HG03159 (cell line): ENCODE data around the gene SORCS2.

Experiments
- ATAC-seq: cut with Tn5 transposase; IDR thresholded peaks from one replicate; pipeline ENCODE4 v1.9.1; 2021; ENCODE audit warnings: mild to moderate bottlenecking, moderate library complexity; ENCODE audit not compliant: unreplicated experiment

SORCS2 gene

DNA sequence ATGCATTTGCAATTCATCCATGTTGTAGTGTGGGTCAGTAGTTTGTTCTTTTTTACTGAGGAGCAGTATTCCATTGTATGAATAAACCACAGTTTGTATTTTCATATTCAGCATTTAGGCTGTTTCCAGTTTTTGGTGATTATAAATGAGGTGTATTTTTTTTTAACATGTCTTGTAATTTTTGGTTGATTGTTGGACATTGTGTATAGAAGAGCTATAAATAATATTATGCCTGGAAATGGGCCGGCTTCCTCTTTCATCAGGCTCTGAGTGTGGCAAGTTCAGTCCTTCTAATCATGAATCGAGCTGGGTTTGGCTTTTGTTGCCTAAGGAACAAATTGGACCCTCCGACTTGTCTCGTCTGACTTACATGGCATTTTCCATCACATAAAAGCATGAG is 126.7 kb downstream of the SORCS2 start:
- ATAC-seq: no peak

- no peak for ATAC-seq
These were observed 128.0 kb downstream of the SORCS2 start for GRCh38 chr4:7320206-7320797.

GRCh38 chr4:7322166-7322991 is 130.0 kb downstream of the SORCS2 start:
- ATAC-seq: no peak

GRCh38 chr4:7323461-7323871 is 131.1 kb downstream of the SORCS2 start:
- ATAC-seq: no peak

GRCh38 chr4:7323872-7324650 is 131.7 kb downstream of the SORCS2 start:
- no peak for ATAC-seq

- ATAC-seq: no peak
These were observed 132.3 kb downstream of the SORCS2 start for GRCh38 chr4:7324651-7325121.

DNA sequence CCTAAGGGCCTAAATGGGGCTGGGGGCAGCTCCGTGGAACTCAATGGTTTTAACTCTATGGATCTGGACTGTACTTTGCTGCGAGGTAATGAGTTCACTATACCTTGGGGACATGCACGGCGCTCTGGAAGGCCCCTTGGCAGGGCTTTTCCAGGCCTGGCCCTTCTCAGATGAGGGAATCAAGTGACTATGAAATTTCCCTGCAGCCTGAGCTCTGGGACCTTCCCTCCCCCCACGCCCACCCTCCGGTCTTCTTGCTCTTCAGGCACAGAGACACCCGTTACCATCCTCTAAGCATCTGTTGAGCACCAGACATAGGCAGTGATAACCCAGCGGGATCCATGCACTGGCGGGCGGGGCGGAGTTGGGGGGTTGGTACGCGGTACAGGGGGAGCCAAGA is 133.2 kb downstream of the SORCS2 start:
- no peak for ATAC-seq

DNA sequence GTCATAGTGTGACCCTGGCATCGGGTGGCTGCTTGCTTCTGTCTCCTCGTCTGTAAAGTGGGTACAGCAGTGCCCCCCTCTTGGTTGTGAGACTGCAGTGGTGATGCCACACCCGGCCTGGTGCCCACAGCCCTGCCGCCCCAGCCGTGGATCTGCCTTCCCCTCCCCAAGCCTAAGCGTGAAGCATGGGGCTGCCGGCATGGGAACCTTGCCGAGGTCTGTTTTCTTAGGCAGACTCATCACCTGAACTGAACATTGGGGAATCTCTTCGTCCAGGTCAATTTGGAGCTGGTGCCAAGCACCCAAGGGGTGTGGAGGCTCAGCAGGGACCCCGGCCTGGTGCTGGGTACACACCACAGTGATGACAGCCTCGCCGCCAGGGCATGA is 134.0 kb downstream of the SORCS2 start:
- ATAC-seq: no peak

DNA sequence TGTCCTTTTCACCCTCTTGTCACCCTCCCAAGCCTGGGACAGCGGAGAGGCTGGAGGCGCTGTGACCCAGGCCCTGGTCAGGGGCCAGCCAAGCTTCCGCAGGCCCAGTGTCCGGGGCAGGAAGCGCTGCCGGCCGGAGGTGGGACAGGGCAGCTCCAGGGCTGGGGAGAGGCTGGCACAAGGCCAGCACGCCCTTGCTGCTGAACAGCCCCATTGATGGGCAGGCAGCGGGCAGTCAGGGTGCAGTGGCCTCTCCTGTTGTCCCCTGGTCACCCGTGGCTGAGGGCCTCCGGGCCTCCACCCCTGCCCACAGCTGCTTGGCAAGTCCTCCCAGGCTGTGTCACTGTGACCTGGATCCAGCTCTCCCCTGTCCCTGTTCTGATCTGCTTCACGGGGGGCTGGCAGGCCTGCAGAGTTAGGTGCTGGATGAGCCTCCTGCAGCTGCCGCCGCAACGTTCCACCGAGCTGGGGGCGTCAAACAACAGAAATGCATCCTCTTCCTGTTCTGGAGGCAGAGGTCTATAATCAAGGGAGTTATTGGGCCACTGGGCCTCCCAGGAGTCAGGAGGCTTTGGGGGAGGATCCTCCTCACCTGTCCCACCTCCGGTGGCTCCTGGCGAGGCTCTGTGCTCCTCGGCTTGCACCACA is 134.5 kb downstream of the SORCS2 start:
- ATAC-seq: no peak

DNA sequence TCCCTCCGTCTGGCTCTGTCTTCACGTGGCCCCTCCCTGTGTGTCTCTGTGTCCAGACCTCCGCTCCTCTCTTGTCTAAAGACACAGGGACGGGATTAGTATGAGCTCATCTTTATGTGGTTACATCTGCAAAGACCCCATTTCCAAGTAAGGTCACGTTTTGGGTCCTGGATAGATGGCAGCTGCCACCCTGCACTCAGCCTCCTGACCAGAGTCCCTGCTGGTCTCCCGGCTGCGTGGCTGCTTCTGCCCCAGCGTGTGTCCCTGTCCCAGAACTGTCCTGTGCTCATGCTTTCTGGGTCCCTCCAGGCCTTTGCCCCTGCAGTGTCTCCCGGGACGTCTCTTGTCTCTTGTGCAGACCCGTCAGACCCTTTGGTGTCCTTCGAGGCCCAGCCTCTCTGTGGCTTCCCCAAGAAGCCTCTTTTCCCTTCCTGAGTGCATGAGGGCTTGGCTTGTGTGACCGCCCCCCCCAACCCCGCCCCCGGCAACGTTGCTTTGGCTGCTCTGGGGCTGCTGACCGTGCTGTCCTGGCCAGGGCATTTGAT is 135.1 kb downstream of the SORCS2 start:
- ATAC-seq: no peak

DNA sequence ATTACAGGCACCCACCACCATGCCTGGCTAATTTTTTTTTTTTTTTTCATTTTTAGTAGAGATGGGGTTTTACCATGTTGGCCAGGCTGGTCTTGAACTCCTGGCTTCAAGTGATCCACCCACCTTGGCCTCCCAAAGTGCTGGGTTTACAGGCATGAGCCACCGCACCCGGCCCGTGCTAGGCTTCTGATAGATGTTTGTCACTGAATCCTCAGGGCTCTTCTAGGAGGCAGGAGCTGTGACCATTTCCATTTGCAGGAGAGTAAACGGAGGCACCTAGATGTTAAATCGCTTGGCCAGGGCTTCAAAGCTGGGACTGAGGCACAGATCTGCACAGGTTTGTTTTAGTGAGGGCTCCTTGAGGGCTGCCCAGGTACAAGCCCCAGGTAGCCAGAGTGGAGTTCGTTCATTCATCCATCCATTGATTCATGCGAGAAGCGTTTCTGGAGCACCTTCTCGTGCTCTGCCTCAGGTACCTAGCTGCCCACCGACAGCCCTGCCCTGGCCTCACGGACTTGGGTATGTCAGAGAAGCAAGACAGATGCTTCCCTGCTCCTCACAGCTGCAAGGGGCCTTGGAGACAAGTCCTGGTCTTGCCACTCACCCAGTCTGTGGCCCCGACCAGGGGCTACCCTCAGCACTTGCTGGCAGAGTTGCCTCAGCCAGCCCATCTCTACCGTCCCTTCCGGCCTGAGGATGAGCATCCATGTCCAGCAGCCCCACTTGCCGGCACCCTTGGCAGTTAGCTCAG is 136.0 kb downstream of the SORCS2 start:
- no peak for ATAC-seq

DNA sequence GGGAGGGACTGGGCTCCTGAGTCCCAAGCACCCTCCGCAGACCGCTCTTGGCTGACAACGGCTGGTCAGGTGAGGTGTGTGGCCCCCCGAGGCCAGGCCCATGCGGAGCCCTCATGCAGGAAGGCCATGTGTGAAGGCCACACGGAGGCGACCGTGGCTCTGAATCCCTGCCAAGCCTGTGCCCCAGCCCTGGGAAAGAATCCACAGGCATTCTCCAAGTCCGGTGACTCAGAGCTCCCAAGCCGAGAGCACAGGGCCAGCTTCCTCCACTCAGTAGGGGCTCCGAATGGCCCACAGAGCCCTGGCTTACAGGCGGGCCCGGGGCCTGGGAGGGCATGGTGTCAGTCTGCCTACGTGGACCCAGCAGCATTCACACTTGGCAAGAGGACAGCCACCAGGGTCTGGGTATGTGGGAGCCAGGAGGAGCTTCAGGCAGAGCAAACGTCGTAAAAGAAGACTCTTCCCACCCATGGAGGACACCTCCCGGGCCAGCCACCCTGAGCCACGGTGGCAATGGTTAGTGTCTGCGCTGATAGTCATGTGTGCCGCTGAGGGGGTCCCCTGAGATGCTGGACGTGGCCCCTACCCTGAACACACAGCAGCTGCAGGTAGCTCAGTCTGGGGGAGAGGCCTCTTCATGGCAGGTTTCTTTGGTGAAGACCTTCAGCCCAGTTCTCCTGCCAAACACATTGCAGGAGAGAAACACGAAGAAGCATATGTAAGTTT is 136.7 kb downstream of the SORCS2 start:
- no peak for ATAC-seq

- ATAC-seq: no peak
These were observed 137.8 kb downstream of the SORCS2 start for GRCh38 chr4:7330031-7330596.

DNA sequence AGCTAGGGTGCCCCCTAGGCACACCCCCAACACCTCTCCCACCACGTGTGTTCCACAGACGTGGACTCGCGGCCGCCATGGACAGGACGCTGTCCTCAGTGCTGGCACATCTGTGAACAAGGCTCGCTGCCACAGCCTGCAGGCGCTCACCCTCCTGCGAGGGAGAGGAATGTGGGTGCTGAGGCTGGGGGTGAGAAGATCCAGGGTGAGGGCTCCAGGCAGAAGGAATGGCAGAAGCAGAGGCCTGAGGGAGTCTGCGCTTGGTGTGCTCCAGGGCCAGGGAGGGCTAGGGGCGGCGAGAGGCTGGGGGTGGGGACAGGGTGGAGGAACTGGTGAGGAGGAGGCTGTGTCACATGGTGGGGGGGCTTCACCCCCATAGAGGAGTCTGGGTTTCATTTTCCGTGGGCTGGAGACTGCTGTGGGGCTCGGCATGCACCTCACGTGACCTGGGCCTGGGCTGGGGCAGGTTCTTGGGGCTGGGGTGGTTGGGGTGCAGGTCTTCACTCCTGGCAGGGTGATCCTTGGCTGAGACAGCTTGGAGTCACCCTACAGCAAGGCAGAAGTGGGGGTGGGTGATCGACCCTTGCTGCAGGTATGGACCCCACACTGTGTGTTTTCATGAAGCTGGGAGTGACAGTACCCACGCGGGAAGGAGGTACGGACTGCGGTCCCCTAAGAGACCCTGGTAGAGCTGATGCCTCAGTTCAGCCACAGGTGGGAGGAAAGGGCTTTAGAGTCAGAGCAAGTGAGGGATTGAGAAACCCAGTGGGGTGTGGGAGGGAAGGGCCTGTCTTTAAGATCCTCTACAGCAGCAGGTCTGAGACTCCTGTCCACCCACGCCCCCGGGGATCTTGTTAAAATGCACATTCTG is 138.7 kb downstream of the SORCS2 start:
- ATAC-seq: no peak

DNA sequence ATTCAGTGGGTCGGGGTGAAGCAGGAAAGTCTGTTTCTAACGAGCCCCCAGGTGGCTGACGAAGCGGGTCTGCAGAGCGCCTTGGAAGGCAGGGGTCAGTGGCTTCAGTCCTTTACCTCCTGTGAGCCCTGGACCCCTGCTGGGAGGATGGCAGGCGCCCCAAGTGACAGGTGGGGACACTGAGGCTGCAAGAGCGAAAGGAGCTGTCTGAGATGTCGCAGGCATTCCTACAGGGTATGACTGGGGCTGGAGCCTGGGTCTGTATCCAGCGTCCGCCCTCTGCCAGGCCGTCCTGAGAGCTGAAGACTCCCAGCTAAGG is 139.3 kb downstream of the SORCS2 start:
- no peak for ATAC-seq

- ATAC-seq: no peak
These were observed 140.1 kb downstream of the SORCS2 start for GRCh38 chr4:7332216-7333023.

- ATAC-seq: no peak
These were observed 140.9 kb downstream of the SORCS2 start for GRCh38 chr4:7333024-7333780.
